Fibroblast of peridontal ligament (primary cell): ENCODE results near the gene BATF.

Experiments
- DNase-seq: peaks from one replicate; pipeline ENCODE4 v3.0.0-alpha.2; 2010; ENCODE audit errors: extremely low read depth

BATF gene

DNA sequence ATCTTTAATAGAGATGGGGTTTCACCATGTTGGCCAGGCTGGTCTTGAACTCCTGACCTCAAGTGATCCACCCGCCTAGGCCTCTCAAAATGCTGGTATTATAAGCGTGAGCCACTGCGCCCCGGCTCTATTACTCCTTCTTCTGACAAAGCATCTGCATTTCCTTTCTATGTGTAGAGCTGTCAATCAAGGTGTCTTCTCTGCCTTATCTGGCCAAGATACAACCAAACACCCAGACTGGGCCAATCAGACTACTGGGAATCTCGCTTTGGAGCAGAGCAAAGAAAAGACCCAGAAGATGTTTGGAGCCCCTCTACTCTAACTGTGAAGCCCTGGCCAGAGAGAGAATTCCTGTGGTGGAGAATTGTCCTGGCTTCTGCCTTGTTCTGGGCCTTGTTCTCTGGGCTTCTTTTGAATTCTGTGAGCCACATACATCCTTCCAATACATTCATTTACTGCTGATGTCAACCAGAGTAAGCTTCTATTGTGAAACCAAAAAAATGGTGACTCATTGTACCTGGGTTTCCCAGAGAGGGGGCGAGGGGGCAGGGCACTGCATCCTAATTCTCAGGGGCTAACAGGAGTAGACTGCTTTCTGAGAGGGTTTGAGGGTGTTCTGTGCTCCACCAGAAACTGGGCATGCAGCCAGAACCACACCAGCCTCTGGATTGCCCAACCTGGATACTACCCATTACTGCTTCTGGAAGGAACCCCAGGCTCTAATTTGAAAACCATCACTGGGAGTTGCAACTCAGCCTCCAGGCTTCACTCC, 37.4 kb downstream of the BATF start:
- peak; percentile 79 for DNase-seq

DNA sequence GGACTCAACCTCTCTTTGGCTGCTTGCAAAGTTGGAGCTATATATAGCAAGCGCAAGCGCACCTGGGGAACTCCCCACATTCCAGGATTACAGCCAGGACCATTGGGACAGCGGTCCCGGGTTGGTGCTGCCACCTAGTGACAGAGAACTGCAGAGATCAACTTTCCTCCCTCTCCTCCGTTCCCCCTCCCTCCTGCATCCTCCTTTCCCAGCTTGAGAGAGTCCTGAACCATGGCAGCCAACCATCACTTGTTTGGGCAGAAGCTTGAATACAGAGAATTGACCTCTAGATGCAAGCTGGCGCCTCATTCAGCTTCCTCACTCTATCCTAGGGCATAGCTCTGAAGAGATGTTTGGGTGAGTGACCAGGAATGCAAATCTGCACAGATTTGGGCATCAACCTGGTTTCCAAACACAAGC, 38.8 kb downstream of the BATF start:
- peak; percentile 58 for DNase-seq

DNA sequence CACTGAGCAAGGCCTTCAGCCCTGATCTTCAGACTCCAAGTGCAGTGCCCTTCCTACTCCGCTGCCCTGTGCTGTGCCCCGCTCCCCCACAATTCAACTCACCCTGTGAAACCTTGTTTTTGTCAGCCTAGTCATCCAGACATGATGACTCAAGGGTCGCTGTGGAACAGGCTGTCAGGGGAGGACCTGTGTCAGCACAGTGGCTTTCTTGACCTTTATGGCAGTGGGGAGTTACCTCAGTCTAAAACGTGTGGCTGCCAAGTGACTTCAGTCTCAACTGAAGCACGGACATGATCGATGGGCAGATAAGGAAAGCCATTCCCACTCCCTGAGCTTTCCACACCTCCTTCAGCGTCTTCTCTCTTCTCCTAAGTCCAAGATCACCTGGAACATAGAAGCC, 39.8 kb downstream of the BATF start:
- DNase-seq, result no peak

DNA sequence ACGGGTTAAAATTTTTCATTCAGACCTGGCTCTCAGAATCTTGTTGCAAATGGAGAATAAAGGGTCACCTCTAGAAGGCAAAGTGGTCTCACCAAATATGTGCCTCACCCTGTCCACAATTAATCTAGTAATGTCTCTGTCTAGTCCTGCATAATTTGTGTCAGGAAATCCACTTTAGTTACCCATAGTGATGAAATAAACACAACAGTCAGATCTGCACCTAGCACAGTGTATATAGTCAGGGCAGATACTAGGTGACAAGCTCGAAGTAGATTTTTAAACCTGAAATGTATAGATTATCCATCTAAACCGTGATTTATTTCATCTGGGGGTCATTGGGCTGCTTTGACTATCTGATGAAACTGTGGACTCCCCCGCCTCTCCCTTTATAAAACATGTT, 40.2 kb downstream of the BATF start:
- DNase-seq, result no peak

DNA sequence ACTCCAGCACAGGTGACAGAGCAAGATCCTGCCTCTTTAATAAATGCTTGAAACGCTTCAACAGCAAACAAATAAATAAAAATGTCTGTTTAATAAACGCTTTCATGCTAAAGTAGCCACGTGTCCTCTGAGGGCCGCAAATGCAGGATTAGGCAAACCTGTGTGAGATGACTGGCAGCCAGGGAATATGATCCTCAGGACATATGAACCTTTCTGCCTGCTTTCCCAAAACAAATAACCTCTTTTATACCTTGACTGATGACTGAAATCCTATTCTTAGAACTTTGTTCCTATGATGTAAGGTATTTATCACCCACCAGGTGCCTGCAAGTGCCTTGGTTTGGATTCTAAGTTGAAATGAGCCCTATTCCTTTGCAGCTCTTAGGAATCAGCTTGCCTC, 41.7 kb downstream of the BATF start:
- DNase-seq, result no peak

DNA sequence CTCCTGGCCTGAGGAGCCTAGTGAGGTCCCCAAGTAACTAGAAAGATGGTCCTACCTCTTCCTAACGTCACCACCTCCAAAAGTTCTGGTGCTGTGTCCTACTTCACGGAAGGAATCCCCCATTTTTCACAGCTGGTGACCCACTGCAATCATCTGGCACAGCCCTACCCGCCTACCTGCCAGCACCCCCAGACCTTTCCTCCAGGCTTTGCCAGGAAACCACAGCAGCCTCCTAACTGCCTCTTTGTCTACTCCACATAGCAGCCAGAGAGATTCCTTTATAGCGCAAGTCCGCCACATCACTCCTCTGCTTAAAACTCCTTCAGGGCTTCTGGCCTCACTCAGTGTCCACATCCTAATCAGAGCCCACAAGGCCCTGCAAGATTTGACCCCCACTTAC, 42.8 kb downstream of the BATF start:
- no peak for DNase-seq

DNA sequence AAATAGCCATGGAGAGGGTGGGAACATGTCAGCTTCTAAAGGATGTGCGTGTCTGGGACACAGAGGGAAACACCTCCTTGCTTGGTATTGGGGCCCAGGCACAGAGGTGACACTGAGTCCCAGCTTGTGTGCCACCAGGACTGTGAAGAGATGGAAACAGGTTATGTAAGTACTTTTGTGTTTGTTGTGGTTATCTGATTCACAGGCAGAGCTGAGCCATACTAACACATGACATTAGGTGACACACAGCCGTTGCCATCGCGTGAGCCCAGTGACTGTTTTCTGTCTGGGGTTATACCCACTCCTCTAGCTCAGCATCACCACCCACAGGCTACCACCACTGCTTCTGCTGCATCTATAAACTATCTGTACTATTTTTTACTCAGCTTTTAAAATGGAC, 44.1 kb downstream of the BATF start:
- DNase-seq, result no peak

DNA sequence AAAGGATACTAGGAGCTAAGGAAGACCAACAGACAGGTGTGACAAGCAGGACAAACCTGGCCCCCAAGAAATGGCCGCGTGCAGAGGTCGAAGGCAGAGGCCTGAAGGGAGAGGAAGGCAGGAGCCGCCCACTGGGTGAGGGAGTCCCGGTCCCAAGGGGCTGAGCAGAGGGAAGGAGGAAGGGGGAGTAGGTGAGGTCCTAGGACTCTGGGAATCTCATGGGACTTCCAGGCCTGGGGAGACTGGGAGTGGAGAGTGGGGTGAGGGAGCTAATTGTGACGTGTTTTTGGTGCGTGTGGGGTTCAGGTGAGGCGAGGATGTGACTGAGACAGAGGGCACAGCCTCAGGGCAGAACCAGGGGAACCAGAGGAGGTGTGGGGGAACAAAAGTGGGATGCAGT, 44.5 kb downstream of the BATF start:
- no peak for DNase-seq

DNA sequence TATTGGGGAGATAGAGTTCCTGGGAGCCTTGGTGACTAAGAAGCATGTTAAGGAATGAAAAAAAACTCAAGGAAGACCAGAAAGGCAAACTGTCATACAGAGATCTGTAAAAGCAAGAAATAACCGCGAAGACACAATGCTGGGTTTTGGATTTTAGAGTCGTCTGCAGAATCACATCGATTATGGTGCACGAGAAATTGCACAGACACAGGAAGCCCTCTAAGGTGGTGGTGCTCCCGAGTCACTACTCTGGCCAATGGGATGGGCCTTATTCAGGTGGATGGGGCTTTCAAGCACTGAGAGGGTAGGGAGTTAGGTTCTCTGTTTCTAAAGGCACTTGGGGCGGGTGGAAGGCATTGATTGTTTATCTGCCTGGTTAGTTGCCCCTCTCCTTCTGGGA, 45.9 kb downstream of the BATF start:
- no peak for DNase-seq

DNA sequence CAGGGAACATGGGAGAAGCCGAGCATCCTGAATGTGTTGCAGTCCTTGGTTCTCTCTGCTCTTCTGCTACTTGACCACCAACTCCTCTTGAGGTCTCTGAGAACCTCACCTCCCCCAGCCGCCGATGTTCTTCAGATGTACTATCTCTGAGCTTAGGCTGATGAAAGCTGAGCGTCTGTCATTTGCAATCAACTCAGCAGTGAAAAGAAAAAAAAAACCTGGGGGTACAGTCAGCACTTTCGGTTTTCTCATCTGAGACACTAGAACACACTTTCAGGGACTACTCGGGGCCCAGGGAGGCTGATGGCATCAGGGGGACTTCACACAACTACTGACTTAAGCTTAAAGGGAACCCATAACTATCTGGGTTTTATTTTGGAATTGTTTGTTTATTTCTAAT, 46.5 kb downstream of the BATF start:
- no peak for DNase-seq

DNA sequence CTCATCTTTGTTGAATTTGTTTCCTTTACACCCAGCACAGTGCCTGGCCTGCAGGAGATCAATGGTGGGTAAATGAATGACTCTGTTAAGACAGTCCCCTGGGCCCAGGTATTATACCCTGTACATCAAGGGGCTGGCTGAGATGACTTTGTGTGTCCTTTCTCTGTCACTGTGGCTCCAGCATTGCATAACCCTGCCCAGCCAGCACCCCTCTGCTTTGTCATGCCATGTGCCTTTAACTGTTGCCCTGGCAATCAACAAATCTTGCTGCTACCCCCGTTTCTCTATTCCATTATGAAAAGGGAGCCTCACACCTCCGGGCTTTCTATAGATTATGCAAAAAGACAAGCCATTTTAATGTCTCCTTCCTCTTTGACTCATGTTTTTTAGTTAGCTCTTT, 48.5 kb downstream of the BATF start:
- DNase-seq, result no peak

DNA sequence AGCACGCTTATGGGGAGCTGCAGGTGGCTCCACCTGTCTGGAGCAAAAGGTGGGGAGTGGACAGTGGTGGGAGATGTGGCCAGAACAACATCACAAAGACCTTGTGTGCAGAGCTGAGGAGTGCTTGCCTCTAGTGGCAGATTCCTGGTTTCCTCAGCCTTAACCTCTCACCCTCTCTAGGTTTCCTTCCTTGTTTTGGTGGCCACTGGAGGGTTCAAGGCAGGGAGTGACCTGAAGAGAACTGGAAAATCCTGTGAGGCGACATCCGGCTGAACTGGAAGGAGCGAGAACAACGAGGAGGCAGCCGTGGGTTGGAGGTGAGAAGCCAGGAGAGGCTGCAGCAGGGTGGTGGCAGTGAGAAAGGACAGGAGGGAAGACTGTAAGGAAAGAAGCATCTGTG, 49.8 kb downstream of the BATF start:
- DNase-seq, result no peak

DNA sequence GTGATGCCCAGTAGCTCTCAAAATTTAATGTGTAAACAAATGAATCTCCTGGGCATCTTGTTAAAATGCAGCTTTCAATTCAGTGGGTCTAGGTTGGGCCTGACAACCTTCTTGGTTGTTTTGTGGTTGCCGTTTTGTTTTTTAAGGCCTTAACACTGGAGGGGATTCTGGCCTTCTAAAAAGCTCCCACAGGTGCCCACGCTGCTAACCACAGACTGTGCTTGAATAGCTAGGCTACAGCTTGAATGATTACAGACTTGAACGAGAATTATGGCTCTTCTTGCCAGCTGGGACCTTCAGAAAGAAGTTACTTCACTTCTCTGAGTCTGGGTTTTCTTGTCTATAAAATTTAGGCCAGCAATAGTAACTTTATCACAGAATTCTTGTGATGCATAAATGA, 54.8 kb downstream of the BATF start:
- no peak for DNase-seq

DNA sequence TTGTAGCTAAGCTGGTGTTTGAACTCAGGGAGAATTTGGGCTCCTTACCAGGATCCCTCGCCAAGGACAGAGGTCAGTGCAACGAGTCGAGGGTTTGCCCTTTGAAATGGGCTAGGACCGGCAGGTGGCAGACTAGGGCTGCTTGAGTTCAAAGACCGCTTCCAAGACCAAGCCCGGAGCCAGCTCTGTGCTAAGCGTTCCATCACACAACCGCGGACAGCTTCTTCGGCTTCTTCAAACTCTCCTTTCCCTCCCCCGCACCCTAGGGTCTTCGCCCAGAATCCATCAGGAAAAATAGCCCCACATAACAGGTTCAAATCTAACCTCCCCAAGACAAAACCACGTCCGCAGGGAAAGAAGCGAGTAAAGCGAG, 55.4 kb downstream of the BATF start:
- peak; percentile 83 for DNase-seq

DNA sequence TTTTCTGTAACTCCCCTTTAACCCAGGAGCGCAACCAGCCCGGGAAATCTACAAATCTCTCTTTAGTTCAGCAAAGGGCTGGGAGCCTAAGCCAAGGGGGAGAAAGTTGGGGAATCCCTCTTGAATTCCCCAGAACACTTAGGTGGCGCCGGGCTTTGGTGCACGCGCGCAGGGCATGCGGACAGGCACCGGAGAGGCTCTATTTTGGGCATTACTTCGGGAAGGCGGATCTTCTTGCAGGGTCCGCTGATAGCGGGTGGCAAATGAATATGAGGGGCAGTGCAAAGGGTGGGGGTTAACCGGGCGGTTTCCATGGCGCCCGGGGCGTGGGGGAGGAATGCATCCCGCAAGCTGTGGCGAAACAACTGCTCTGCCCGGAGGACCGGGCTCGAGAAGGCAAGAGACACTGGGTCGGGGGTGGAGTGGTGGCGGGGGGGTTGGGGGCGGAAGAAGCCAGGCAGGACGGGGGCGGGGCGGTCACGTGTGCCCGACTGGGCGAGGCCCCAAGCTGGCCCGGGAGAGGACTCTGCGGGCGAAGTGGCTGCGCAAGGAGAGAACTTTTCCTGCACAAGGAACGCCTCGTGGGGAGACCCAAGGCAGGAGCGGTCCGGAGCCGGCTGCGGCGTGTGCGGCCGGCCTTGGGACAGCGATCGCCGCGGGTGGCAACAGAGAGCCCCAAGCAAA, 56.0 kb downstream of the BATF start, which contains the start of gene FLVCR2:
Gene FLVCR2, plus strand, starts transcription at position 519 of the 684 bp plus-strand sequence. CDS start 353 bp downstream, outside the sequence.
- peak; percentile 62 for DNase-seq

DNA sequence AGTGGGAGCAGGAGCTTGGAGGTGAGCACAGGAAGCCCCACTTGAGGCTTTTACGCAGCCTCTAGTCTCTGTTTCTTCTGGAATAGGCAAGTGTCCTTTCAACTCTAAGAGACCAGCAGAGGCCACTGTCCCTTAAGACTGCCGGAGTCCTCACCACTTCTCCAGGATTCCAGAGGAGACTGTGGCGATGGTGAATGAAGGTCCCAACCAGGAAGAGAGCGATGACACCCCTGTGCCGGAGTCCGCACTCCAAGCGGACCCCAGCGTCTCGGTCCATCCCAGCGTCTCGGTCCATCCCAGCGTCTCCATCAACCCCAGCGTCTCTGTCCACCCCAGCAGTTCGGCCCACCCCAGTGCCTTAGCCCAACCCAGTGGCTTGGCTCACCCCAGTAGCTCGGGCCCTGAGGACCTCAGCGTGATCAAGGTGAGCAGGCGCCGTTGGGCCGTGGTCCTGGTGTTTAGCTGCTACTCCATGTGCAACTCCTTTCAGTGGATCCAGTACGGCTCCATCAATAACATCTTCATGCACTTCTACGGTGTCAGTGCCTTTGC, 56.6 kb downstream of the BATF start:
- peak; percentile 57 for DNase-seq

DNA sequence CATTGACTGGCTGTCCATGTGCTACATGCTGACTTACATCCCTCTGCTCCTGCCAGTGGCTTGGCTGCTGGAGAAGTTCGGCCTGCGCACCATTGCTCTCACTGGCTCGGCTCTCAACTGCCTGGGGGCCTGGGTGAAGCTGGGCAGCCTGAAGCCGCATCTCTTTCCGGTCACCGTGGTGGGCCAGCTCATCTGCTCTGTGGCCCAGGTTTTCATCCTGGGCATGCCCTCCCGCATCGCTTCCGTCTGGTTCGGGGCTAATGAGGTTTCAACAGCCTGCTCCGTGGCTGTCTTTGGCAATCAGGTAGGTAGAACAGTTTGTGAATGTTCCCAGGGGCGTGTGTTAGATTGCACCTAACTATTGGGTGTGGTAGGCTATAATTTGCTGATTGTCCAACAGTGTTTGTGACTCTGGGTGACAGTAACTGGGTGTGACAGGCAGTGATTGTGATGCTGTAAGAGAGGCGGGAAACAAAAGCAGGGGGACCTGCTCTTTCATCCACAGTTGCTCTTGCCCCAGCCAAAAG, 57.1 kb downstream of the BATF start:
- no peak for DNase-seq

DNA sequence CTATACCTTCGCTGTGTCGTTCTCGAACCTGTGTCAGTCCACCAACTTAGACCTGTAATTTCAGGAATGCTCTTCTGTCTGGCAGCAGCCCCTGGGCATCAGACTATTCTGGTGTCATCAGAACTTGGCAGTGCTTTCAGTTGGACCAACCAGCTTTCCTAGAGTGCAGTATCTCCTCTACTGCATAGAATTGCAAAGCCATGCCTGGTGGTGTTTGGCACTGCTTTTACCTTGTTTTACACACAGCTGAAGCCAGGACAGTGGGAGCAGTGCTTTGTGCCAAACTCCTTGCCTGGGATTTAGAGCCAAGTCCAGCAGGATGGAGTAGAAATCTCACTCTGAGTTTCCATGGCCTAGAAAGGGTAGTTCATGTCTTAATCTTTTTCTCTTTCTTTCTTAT, 57.6 kb downstream of the BATF start:
- peak; percentile 9 for DNase-seq

DNA sequence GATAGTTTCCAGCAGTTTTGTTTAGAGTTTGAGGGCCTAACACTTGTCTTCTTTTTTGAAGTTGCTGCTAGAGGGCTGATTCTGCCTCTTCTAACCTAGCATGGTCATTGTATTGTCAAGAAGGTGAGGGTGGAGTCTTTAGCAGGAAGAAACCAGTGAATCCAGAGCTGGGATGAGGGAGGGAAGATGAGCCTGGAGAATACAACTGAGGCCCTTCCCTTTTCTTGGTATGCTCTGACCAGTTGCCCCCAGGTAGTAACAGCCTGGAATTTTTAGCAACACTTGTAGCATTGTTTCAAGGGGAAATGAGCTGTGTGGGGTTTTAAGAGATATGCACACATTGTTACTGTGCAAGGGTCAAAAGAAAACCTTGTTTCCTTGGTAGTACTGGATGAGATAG, 65.1 kb downstream of the BATF start:
- DNase-seq, result no peak

DNA sequence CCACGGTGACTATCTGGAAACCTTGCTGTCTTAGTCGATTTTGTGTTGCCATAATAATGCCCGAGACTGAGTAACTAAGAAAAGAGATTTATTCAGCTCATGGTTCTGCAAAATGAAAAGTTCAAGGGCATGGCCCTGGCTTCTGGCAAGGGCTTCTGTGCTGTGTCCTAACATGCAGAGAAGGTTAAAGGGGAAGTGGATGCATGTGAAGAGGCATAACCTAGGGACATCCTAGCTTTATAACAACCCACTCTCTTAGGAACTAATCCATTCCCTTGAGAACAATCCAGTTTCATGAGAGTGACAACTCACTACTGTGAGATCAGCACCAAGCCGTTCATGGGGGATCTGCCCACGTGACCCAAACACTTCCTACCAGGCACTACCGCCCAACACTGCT, 67.7 kb downstream of the BATF start:
- DNase-seq, result no peak

DNA sequence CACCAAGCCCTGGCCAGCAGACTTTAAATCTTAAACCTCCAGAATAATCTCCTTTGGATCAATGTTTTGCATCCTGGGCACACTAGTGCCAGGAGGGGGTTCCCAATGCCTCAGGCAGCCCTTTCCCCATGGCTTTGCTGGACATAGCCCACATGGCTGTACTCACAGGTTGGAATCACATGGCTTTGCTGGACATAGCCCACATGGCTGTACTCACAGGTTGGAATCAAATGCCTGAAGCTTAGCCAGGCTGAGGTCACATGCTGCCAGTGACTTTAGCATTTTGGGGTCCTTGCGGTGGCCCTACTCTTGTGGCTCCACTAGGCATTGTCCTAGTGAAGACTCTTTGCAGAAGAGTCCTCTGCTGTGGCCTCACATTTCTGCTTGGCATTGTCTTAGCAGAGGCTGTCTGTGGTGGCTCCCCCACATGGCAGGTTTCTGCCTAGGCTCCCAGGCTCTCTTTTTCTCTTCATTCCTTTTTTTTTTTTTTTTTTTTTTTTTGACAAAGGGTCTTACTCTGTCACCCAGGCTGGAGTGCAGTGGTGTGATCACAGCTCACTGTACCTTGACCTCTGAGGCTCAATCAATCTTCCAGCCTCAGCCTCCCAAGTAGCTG, 69.2 kb downstream of the BATF start:
- no peak for DNase-seq

DNA sequence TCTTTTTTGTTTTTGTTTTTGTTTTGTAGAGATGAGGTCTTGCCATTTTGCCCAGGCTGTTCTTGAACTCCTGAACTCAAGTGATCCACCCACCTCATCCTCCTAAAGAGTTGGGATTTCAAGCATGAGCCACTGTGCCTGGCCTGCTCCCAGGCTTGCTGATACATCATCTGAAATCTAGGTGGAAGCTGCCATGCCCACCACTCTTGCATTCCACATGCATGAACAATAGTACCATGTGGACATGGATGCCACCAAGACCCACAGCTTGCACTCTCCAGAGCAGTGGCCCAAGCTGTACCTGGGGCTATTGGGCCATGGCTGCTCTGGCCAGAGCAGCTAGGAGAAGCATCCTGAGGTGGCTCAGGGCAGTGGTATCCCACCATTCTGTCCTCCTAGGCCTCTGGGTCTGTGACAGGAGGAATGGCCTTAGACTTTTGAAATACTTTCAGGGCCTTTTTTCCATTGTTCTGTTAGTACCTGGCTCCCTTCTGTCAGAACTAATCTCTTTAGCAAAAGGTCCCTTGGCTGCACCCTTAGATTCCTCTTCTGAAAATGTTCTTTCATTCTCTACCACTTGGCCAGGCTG, 69.8 kb downstream of the BATF start:
- DNase-seq, result no peak
